ENCODE results near the gene SLC30A5.
A peak's percentile ranks its signal among the peaks of the same experiment; 100 is the strongest.
"Not testable (repeated sequence)": the region's sequence is repeated elsewhere in the genome, so short reads cannot be mapped to it uniquely, and the experiment has no call there.

The SLC30A5 gene

DNA sequence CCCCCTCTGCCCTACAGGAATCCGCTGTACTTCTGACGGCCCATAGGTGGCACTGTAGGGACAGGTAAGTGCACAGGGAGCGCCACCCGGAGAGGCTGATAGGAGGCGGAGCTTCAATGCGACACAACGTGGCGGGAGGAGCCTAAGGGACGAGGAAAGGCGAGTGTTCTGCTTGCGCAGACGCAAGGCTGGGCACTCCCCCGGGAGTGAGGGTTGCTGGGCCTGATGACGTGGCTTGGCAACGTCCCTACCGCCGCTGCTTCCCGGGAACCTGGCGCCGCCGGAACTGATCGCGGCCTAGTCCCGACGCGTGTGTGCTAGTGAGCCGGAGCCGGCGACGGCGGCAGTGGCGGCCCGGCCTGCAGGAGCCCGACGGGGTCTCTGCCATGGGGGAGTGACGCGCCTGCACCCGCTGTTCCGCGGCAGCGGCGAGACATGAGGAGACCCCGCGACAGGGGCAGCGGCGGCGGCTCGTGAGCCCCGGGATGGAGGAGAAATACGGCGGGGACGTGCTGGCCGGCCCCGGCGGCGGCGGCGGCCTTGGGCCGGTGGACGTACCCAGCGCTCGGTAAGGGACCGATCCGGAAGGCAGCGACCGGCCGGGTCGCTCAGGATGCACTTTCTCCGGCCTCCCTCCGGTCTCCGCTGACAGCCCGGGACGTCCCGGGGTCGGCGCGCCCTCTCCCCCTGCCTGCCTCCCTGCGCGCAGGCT, at the start of gene SLC30A5:
Gene SLC30A5 (plus strand): TSS at position 244 of the 712 bp plus-strand sequence. CDS start 242 bp downstream, at position 486.
- DNase-seq, result peak; percentile 96 to 99

DNA sequence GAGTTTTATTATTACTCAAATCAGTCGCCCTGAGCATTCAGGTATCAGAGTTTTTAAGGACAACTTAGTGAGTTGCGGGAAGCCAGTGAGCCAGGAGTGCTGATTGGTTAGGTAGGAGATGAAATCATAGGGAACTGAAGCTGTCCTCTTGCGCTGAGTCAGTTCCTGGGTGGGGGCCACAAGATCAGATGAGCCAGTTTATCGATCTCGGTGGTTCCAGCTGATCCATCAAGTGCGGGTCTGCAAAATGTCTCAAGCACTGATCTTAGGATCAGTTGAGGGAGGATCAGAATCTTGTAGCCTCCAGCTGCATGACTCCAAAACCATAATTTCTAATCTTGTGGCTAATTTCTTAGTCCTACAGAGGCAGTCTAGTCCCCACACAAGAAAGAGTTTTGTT, 48.6 kb upstream of the SLC30A5 start:
- not testable (repeated sequence) for DNase-seq

DNA sequence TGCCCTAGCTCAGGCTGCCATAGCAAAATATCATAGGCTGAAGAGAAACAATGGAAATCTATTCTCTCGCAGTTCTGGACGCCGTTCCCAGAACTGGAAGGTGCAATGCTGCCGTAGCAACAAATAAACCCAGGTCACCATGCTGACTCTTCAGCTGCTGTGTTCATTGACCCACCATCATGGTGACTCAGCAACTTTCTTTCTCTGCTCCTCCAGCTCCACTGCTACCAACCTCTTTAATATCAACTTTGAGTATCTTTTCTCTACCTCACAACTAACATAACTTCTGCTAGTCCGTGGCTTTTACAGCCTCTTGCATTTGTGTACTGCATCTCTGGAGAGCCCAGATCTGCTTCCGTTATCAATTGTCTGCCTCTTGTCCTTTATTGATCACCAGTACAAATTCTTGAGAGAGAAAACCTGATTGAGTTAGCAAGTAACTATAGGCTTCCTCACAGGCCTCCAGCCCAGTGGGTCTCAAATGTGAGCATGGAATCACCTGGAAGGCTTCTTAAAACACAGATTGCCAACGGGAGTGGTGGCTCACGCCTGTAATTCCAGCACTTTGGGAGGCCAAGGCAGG, 47.3 kb upstream of the SLC30A5 start:
- DNase-seq, result no peak

DNA sequence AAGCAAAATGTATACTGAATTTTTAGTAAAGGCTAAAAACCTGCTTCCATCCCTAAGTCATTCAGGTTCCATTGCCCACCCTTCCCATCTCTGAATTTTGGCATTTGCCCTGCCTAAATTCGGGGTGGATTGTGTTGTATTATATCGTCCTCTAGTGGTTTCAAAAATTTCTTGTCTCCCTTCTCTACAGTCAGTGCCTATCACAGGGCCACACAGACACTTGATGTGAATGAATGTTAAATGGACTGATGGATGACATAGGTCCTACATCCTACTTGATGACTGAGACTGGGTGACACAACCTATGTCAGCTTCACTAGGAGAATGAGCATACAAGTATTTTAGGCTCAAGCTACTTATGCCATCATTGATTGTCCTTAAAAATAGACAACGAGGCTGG, 45.6 kb upstream of the SLC30A5 start:
- peak in 1 of 2 experiments; percentile 29 for DNase-seq

DNA sequence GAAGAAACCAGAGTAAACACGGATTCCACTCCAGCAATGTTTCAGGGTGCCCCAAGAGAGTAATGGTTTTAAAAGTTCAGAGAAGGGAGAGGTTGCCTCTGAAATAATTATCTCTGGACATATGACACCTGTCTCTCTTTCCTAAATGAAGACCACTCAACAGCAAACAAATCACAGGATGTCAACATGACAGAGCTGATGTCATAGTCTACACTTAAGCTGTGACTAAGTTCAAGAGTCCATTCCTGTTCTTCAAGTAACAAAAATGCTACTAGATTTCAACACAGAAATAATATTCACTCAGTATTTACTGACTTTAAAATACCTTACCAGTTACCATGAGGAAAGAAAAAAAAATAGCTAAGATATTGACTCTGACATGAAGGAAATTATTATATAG, 44.7 kb upstream of the SLC30A5 start:
- no peak for DNase-seq

DNA sequence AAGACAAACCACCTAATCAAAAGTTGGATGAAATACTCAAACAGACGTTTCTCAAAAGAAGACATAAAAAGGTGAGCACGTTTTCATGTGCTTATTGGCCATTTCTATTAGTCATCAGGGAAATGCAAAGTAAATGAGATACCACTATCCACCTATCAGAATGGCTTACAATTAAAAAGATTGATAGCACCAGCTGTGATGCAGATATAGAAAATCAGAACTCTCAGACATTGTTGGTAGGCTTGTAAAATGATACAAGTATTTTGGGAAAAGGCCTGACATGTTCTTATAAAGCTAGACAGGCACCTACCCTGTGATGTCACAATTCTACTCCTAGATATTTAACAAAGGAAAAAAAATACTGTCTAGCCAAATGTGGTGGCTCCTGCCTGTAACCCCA, 44.0 kb upstream of the SLC30A5 start:
- no peak for DNase-seq

DNA sequence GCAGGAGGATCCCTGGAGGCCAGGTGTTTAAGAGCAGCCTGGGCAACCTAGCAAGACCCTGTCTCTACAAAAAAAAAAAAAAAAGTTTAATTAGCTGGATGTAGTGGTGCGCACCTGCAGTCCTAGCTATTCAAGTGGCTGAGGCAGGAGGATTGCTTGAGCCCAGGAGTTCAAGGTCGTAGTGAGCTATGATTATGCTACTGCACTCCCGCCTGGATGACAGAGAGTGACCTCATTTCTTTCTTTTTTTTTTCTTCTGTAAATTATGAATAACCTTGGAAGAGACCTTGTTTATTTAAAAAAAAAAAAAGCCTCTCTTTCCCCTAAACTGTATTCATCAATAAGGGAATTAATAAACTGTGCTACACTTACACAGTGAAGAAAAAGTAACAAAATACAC, 43.6 kb upstream of the SLC30A5 start:
- DNase-seq, result no peak

DNA sequence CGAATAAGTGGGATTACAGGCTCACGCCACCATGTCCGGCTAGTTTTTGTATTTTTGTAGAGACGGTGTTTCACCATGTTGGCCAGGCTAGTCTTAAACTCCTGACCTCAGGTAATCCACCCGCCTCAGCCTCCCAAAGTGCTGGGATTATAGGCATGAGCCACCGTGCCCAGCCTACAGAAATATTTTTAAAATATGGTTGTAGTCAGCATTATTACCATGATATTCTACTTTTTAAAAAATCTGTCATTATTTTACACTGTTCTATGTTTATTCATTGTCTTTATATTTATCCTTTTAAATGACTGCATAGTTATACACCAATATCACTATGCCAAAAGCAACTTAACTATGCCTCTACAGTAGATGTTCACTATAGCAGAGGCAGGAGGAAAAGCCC, 41.6 kb upstream of the SLC30A5 start:
- no peak for DNase-seq

DNA sequence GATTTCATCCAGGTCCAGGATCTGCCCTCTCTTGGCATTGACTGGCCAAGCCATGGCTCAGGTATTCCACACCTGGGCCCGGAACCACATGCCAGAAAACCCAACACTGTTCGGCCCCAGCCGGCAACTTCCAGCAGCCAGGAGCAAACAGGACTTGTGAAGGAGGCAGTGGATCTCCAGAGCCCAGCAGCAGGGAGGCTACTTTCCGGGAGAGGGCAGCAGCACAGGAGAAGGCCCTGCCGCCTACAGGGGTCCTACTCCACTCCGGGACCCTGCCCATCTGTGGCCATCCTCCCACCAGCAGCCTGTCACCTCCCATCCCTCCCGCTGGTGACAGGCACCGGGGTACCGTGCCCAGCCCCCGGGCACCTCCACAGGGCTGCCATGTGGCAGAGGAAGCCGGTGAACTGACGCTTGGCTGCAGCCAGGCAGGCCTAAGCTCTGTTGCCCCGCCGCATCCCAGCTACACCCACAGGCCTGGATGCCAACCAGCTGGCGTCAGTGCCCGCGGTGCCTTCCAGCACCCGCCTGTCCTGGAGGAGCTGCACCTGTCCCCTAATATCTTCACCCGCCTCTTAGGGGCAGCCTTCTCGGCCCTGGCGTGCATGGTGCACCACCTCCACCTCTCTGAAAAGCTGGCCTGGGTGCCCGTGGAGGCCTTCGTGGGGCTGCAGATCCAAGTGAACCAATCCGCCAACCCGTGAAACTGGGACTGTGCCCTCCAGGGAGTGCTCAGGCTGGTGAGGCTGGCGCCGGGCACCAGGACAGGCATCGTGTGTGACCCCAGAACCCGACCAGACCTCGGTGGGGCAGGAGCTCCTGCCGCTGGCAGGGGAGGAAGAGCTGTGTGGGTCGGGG, 18.9 kb upstream of the SLC30A5 start:
- no peak for DNase-seq

DNA sequence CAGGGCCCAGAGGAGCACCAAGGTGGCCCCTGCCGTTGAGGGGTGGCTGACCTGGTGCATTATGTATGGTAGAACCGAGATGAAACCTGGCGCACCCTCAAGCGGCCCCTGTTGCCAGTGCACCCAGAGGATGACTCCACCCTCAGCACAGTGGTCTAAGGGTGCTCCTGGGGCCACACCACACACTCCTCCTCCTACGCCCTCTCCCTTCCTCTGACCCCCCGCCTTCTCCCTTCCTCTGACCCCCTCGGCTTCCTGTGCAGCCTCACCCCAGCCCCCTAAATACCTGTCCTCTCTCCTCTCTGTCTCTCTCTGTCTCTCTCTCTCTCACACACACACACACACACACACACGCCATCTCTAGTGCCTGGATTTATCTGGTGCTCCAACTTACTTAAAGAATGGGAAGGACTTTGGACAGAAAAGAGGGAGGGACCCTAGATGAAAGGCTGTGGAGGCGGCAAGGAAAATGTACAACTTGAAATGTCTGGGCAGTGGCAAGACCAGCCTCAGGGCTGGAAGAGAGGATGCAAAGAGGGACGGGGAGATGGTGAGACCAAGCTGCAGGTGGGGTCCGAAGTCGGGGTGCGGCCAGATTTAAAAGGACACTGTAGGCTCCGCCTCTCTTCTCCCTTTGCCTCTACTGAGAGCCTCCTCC, 18.2 kb upstream of the SLC30A5 start:
- no peak for DNase-seq

DNA sequence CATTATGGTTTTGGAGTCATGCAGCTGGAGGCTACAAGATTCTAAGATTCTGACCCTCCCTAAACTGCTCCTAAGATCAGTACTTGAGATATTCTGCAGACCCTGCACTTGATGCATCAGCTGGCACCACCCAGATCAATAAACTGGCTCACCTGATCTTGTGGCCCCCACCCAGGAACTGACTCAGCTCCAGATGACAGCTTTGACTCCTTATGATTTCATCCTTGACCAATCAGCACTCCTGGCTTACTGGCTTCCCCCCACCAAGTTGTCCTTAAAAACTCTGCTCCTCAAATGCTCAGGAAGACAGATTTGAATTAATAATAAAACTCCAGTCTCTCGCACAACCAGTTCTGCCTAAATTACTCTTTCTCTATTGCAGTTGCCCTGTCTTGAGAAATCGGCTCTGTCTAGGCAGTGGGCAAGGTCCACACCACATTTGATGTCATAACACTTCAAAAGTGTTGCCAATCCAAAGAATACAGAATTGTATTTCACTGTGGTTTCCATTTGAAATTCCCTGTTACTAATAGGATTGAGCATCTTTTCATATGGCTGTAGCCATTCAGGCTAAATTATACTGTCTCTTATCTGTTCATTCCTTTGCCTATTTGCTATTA, 14.8 kb upstream of the SLC30A5 start:
- DNase-seq, result no peak

DNA sequence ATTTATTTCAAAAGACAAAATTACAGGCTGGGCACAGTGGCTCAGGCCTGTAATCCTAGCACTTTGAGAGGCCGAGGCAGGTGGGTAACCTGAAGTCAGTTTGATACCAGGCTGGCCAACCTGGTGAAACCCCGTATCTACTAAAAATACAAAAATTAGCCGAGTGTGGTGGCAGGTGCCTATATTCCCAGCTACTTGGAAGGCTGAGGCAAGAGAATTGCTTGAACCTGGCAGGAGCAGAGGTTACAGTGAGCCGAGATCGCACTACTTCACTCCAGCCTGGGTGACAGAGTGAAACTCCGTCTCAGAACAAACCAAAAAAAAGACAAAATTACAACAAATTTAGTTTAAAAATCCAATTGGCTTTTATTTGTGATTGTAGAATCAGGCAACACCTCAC, 14.3 kb upstream of the SLC30A5 start:
- no peak for DNase-seq

DNA sequence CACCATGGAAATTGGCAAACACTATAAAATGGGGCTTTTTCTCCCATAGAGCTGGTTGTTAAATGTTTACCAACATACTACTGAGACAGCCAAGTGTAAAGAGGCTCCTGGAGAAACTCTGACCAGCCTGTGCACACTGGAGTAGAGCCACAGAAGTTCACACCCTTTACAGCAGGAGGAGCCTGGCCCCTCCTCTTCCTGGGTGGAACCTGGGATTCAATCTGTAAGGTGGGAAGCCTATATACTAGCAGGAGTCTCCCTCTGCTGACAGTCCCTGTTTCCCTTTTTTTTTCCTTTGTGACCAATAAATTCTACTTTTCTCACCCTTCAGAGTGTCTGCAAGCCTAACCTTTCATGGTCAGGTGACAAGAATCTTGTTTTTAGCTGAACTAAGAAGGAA, 10.4 kb upstream of the SLC30A5 start:
- DNase-seq, result no peak

DNA sequence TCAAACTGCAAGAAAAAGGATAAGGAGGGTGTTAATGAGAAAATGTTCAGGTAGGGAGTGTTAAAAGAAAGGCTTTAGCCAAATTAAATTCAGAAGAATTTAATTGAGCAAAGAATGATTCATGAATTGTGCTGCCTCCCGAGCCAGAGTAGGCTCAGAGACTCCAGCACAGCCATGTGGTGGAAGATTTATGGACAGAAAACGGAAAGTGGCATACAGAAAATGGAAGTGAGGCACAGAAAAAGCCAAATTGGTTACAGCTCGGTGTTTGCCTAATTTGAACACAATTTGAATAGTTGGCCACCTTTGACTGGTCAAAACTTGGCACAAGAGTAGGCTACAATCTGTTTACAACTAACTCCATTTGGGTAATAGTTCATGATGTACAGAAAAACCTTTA, 9.6 kb upstream of the SLC30A5 start:
- no peak for DNase-seq

DNA sequence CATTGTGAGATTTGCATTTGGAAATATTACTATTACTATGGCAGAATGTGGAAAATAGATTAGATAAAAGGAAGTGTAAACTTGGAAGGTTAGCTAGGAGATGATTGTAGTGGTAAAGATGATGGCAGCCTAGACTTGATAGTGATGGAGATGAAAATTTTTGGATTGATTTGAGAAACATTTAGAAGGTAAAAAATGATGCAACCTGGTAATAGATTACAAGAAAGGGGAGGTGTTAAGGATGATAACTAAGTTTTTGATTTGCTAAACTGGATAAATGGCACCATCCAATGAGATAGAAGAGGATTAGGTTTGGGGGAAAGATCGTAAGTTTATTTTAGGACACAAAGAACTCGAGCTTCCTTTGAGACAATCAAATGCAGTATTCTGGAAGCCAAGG, 8.9 kb upstream of the SLC30A5 start:
- DNase-seq, result no peak

DNA sequence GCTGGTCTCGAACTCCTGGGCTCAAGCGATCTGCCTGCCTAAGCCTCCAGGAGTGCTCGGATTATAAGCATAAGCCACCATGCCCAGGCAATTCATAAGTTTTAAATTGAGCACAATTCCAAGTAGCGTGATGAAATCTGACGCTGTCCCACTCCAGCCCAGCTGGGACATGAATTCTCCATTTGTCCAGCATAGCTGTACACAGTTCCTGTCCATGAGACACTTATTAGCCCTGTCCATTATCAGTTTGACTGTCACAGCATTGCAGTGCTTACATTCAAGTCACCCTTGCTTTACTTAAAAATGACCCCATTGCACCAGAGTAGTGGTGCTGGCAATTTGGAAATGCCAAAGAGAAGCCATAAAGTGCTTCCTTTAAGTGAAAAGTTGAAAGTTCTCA, 7.6 kb upstream of the SLC30A5 start:
- no peak for DNase-seq

DNA sequence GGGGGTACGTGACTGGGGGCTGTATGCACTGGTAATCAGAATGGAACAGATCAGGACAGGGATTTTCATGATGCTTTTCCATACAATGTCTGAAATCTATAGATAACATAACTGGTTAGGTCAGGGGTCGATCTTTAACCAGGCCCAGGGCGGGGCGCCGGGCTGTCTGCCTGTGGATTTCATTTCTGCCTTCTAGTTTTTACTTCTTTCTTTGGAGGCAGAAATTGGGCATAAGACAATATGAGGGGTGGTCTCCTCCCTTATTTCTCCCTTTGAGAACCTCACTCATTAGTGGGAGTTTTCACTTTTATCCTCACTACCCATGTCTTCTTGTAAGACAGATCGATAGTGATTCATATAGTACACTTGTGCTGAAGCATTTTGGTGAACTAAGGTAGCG, 5.8 kb upstream of the SLC30A5 start:
- not testable (repeated sequence) for DNase-seq

DNA sequence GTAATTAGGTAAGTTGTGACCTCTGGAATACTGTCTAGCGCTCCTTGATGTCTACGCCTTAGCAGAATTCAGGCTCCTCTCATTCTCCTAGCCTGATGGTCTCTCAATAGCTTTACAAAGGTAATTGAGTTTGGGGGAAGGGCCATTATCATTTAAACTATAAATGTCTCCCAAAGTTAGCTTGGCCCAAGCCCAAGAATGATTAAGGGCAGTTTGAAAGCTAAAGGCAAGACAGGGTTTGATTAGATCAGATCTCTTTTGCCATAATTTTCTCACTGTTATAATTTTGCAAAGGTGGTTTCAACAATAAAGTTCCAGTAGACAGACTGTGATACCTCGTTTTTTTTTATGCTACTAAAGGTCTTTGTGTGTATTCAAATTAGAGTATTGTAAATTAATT, 3.7 kb upstream of the SLC30A5 start:
- no peak for DNase-seq

DNA sequence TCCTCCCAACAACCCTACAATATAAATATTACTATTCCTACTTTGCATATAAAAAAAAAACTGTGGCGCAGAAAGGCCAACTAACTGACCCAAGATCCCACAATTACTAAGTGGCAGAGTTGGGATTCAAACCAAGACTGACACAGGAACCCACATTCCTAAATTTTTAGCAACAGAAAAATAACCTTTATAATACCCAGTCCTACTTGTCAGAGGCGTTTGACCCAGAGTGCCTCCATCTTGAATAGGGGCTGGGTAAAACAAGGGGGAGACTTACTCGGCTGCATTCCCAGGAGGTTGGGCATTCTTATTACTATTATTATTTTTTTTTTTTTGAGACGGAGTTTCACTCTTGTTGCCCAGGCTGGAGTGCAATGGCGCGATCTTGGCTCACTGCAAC, 2.0 kb upstream of the SLC30A5 start:
- no peak for DNase-seq

DNA sequence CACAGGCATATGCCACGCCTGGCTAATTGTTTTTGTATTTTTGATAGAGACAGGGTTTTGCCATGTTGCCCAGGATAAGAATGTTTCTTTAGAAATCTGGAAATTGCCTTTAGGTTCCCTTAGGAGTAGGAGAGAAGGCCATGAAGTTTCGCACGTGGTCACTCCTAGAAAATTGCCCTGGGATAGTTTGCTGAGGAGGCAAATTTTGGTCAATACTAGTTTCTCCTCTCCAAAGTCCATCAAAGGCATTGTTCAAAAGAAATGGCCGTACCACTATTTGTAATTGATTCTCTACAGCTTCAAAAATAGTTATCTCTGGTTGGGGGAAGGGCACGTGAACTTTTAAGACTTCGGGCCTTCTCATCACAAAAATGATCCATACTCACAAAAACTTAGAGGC, 845 bp upstream of the SLC30A5 start:
- no peak for DNase-seq

DNA sequence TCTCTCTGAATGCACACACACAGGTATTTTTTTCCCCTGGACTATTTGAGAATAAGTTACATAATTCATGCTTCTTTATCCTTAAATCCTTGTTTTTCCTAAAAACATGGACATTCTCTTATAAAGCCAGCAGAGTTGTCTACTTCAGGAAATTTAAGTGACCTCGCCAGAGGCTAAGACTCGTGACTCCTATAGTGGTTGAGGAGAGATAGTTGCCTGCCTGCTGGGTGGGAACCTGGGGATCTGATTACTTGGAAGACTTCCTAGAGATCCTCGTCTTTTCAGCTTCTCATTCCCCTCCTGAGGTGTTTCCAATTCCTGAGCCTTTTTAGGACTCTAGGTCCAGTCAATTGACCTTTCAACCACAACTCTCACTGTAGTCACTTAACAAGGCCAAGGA, 5.5 kb downstream of the SLC30A5 start:
- no peak for DNase-seq

DNA sequence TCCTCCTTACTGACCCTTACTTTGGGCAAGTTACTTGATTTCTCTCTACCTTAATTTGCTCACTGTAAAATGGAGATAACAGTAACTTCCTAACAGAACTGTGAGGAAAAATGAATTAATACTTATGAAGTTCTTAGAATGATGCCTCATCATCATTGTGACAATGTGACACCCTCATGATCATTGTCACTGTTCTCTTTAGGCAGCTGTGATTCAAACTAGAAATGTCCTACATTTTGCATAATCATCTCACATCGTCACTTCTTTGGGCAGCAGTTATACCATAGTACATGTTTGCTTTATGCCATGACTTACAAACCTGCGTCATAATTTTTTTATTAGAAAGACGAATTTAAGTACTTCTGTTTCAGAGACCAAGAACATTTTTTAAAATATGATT, 9.7 kb downstream of the SLC30A5 start:
- no peak for DNase-seq

Measured in NCI-H446 (cell line).